ENCODE data around the gene SPDL1. TPM values are rescaled to one million over a fixed set of nuclear protein-coding genes. Genes with fewer than 3 reads are reported as not detected.

Gene SPDL1
- total and polyA plus RNA-seq, 2 of the 4 experiments (the other 2 are of a cell fraction), result 18.8 to 29.4 TPM

GRCh38 chr5:169569513-169569912, 14.1 kb upstream of the SPDL1 start:
- no peak overlapping the region for H2BK120ac ChIP-seq (ENCODE audit: low read depth, low read length)
- ChIA-PET POLR2A (ENCODE audit: unreplicated experiment) (no interaction called here), CTCF (interaction anchor here (0.8 kb wide), 1 partner anchor 411 kb away, joined by 3 read pairs; no protein-coding TSS in a partner anchor)
- H2AK9ac ChIP-seq (replicated peaks; ENCODE audit: low read depth, low read length, poor library complexity), result no peak overlapping the region
- no peak overlapping the region for H3K18ac ChIP-seq (ENCODE audit: low read depth, low read length)
- H4K8ac ChIP-seq (ENCODE audit: low read depth in 2 of 2, low read length in 2 of 2), result no peak overlapping the region
- peaks cover 12% of the 10 kb centered on the region for H3K27me3 ChIP-seq (ENCODE audit: control insufficient read depth, insufficient read depth, low read length)
- H4K20me1 ChIP-seq (ENCODE audit: insufficient read depth, low read length), result no peaks in the 10 kb centered on the region
- no peaks in the 10 kb centered on the region for H3K9me1 ChIP-seq (ENCODE audit: insufficient read depth, low read length)
- no peaks in the 10 kb centered on the region for H3K79me1 ChIP-seq (ENCODE audit: low read depth in 1 of 2, low read length in 2 of 2)
- no peak overlapping the region for H2AK5ac ChIP-seq (ENCODE audit: low read depth, low read length)
- no peak overlapping the region for H4K5ac ChIP-seq (ENCODE audit: low read depth, low read length)
- ATAC-seq (ENCODE audit: low read depth), result no peak
- no peak overlapping the region for H3K27ac ChIP-seq (ENCODE audit: insufficient read depth, low read length)
- H3K14ac ChIP-seq (replicated peaks; ENCODE audit: low read depth, low read length), result no peak overlapping the region
- H3K56ac ChIP-seq (ENCODE audit: extremely low read depth, insufficient read depth, low read length), result no peak overlapping the region
- H3K4me1 ChIP-seq (ENCODE audit: control insufficient read depth, insufficient read depth, low read length), result no peaks in the 10 kb centered on the region
- no peak overlapping the region for H3K4me3 ChIP-seq (ENCODE audit: insufficient read depth, low read depth, low read length)
- H3K4me2 ChIP-seq (ENCODE audit: low read depth, low read length), result no peak overlapping the region
- no peak overlapping the region for H3K23ac ChIP-seq (ENCODE audit: low read depth, low read length)
- in situ Hi-C loops (cut with MboI; ENCODE audit: low sequenced_read_pairs) (loop anchor here (25.0 kb wide), 1 partner anchor 882 kb away; no protein-coding TSS in a partner anchor), intact Hi-C loops (cut with micrococcal nuclease) (no loop called here), dilution Hi-C loops (cut with HindIII; ENCODE audit: low sequenced_read_pairs, unreplicated experiment) (no loop called here)
- no peak overlapping the region for H2BK5ac ChIP-seq (ENCODE audit: low read depth, low read length, poor library complexity, severe bottlenecking)
- BruUV-seq (replicated peaks), result no TSS peak
- no peak overlapping the region for H2BK15ac ChIP-seq (ENCODE audit: low read depth, low read length)
- no peak for DNase-seq
- TF ChIP-seq NFE2L2 (IDR thresholded peaks at IDR 0.05; ENCODE audit: low read depth, low read length) (no peak), RAD21 (IDR thresholded peaks at IDR 0.05; ENCODE audit: low read length) (no peak)
- H3K36me3 ChIP-seq (ENCODE audit: control insufficient read depth, insufficient read depth, low read length), result no peaks in the 10 kb centered on the region
- H2BK20ac ChIP-seq (ENCODE audit: low read depth, low read length), result no peak overlapping the region
- no peak overlapping the region for H4K91ac ChIP-seq (ENCODE audit: insufficient read depth, low read depth, low read length)
- 79% methylated on average over 3 of the region's 3 CpGs; no CpG with 5 or more reads in 1 of the 2 experiments for WGBS, 2 experiments (ENCODE audit: extremely low coverage in 2 of 2, insufficient read length in 1 of 2)
- H2AFZ ChIP-seq (replicated peaks; ENCODE audit: low read length, poor library complexity), result no peak overlapping the region
- no peak overlapping the region for H3K9ac ChIP-seq (ENCODE audit: low read depth, low read length)
- no peaks in the 10 kb centered on the region for H3K9me3 ChIP-seq (ENCODE audit: control insufficient read depth, insufficient read depth, low read length)
- H3K4ac ChIP-seq (ENCODE audit: low read depth, low read length), result no peak overlapping the region

All from IMR-90 (cell line).